AG09319 (cell line): Measurements from ENCODE around the gene MMUT.

Experiments
- DNase-seq: peaks from one replicate; pipeline ENCODE4 v3.0.0-alpha.2; 2010; ENCODE audit warnings: low read depth; ENCODE audit errors: extremely low read depth
- TF ChIP-seq, protein P1 (sequence below): IDR thresholded peaks from 2 replicates; pipeline ENCODE4 v1.5.1; 2011; ENCODE audit warnings: low read depth, mild to moderate bottlenecking, inconsistent platforms, low read length, moderate library complexity

Gene MMUT

DNA sequence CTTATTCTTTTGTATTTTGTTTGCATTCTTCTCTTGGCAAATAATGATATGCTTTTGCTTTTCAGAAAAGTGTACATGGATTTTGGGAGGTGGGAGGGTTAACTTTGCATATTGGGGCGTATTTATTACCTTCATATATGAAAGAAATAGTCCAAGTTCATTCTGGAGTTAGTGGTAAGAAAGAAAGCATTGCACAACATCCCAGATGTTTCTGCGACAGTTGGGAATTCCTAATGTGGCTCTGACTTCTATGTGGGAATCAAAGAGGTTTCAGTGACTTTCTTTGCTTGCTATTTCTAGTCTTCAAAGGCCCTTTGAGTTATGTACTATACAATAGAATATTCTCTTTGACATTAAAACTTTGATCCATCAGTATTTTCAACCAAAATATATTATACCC lies 78.1 kb downstream of the MMUT start:
- TF ChIP-seq, protein P1, sequence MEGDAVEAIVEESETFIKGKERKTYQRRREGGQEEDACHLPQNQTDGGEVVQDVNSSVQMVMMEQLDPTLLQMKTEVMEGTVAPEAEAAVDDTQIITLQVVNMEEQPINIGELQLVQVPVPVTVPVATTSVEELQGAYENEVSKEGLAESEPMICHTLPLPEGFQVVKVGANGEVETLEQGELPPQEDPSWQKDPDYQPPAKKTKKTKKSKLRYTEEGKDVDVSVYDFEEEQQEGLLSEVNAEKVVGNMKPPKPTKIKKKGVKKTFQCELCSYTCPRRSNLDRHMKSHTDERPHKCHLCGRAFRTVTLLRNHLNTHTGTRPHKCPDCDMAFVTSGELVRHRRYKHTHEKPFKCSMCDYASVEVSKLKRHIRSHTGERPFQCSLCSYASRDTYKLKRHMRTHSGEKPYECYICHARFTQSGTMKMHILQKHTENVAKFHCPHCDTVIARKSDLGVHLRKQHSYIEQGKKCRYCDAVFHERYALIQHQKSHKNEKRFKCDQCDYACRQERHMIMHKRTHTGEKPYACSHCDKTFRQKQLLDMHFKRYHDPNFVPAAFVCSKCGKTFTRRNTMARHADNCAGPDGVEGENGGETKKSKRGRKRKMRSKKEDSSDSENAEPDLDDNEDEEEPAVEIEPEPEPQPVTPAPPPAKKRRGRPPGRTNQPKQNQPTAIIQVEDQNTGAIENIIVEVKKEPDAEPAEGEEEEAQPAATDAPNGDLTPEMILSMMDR: no peak

More for the DNA sequence above, 78.1 kb downstream of the MMUT start:
- DNase-seq: no peak
